K562 (cell line): Measurements from ENCODE around the gene DPEP2. TPM values are rescaled to one million over a fixed set of nuclear protein-coding genes. Genes with fewer than 3 reads are reported as not detected.
A peak's percentile ranks its signal among the peaks of the same experiment; 100 is the strongest.

Experiments used
- EP400 ChIP-seq: fragments of 450-650 bp; IDR thresholded peaks from 2 replicates; pipeline ENCODE4 v1.6.1; 2017; ENCODE audit warnings: antibody characterized with exemption, mild to moderate bottlenecking, moderate library complexity
- FUS ChIP-seq: fragments of 200-400 bp; formaldehyde crosslinking; optimal IDR thresholded peaks from 2 replicates; pipeline ENCODE3; 2017; ENCODE audit warnings: low read depth, low read length
- HDAC1 ChIP-seq, 2 experiments: fragments of 450-650 bp; IDR thresholded peaks; 2 replicates each; pipeline ENCODE4 v1.6.1; 2016 to 2017; ENCODE audit warnings: inconsistent platforms in 1 of 2, mild to moderate bottlenecking in 1 of 2, moderate library complexity in 1 of 2
- KLF10 ChIP-seq: fragments of 250-450 bp; sonication (Bioruptor Pico); IDR thresholded peaks from 2 replicates; pipeline ENCODE4 v1.6.1; 2021; ENCODE audit warnings: matching md5 sums
- POLR2B ChIP-seq: fragments of 450-650 bp; IDR thresholded peaks from 2 replicates; pipeline ENCODE4 v1.6.1; 2018; ENCODE audit warnings: low read depth; ENCODE audit not compliant: partially characterized antibody
- RAD21 ChIP-seq, 2 experiments: fragments of 250-450 bp in 1 of 2; fragments of 450-650 bp in 1 of 2; sonication (Bioruptor Pico) in 1 of 2; formaldehyde crosslinking in 1 of 2; IDR thresholded peaks in 1 of 2; conservative IDR thresholded peaks in 1 of 2; 2 replicates each; pipeline versions ENCODE4 v1.4.0 to v1.8.0; 2020 to 2022; ENCODE audit warnings: mild to moderate bottlenecking in 2 of 2, moderate library complexity in 1 of 2
- SMARCC2 ChIP-seq: fragments of 450-650 bp; IDR thresholded peaks from 2 replicates; pipeline ENCODE4 v1.6.1; 2017; ENCODE audit warnings: antibody characterized with exemption, moderate library complexity, mild to moderate bottlenecking, low read depth
- ZNF124 ChIP-seq: sonication (generic); formaldehyde crosslinking; IDR thresholded peaks from 2 replicates; pipeline ENCODE4 v1.8.1; 2022; ENCODE audit warnings: missing genetic modification reagents
- polyA plus RNA-seq, 8 experiments: library from polyadenylated mRNA; depleted of rRNA in 4 of 8; stranded (reverse) in 5 of 8; unstranded in 3 of 8; fragments of >200 nt; fragmentation: Nextera tagmentation in 2 of 8; fragmentation: Illumina TruSeq in 1 of 8; extraction: Ambion mirVana in 2 of 8; extraction: Trizol in 1 of 8; gene quantifications; 2 replicates each; pipeline versions ENCODE4 v1.2.1 to v1.2.3, GENCODE V29; 2011 to 2014; ENCODE audit warnings: inconsistent platforms in 1 of 8, missing spikeins in 1 of 8
- total RNA-seq, 7 experiments: library from RNA; depleted of rRNA in 6 of 7; stranded (reverse); fragments of >200 nt in 6 of 7; fragmentation: Illumina TruSeq in 2 of 7; extraction: Trizol in 2 of 7; gene quantifications; 2 replicates each; pipeline versions ENCODE4 v1.2.1 to v1.2.3, GENCODE V29; 2011 to 2021; ENCODE audit warnings: low replicate concordance in 1 of 7
- TF ChIP-seq, protein P1 (sequence below), 2 experiments: IDR thresholded peaks in 1 of 2; conservative IDR thresholded peaks in 1 of 2; 2 replicates each; pipeline ENCODE4 v1.6.1; 2016; ENCODE audit warnings: low read depth in 2 of 2, mild to moderate bottlenecking in 1 of 2, missing compliant biosample characterization in 1 of 2, missing genetic modification characterization in 1 of 2, moderate library complexity in 1 of 2
- TF ChIP-seq, protein P2 (sequence below): fragments of 450-650 bp; IDR thresholded peaks from 2 replicates; pipeline ENCODE4 v1.6.1; 2017; ENCODE audit warnings: antibody characterized with exemption
- TF ChIP-seq, protein P3 (sequence below): fragments of 250-450 bp; sonication (Bioruptor Pico); IDR thresholded peaks from 2 replicates; pipeline ENCODE4 v1.4.0; 2020; ENCODE audit warnings: mild to moderate bottlenecking, moderate library complexity
- TF ChIP-seq, protein P4 (sequence below), 2 experiments: fragments of 450-650 bp; IDR thresholded peaks; 2 replicates each; pipeline ENCODE4 v1.6.1; 2016

DPEP2 gene
- total and polyA plus RNA-seq, 9 of the 15 experiments (the other 6 are each of a cell fraction or from before 2014, with no cell fraction given): 0.14 to 1.2 (median 0.38) TPM

DNA sequence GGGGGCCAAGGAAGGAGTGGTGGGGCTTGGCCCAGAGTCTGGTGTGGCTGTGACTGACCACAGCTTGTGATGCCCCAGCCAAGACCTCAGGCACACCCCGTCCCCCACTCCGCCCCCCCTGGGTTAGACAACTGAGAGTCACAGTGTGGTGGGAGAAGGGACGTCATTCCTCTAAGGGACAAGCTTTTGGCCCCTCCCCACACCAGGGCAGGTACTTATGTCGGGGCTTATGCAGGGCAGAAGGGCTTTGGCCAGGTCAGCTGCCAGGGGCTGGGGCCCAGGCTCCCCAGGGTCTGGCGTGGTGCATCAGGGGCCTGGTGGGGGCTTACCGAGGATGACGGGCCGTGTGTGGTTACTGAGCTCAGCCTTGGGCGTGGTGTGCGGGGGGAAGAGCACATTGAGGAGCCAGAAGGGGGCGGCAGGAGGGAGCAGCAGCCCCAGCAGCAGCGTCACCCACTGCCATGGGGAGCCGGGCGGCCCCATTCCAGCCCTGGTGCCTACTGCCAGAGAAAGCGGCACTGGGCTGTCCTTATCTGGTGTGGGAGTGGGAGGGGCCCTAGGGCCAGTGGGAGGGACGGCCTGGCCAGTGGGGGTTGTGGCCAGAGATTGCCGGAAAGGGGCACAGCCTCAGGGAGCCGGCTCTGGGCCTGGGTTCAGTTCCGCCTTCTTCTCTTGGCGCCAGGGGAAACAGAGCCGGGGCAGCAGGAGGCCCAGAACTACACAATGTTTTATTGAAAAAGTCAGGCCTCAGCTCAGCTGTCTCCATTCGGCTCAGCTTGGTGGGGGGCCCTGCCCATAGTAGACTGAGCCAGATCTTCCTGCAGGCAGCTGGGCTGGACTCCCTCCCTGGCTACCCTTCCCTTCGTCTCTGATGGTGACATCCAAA, 55.4 kb downstream of the DPEP2 start, which contains the start of gene LCAT (continued):
- TF ChIP-seq, protein P1, sequence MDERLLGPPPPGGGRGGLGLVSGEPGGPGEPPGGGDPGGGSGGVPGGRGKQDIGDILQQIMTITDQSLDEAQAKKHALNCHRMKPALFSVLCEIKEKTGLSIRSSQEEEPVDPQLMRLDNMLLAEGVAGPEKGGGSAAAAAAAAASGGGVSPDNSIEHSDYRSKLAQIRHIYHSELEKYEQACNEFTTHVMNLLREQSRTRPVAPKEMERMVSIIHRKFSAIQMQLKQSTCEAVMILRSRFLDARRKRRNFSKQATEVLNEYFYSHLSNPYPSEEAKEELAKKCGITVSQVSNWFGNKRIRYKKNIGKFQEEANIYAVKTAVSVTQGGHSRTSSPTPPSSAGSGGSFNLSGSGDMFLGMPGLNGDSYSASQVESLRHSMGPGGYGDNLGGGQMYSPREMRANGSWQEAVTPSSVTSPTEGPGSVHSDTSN (CRISPR knock-in tag; IDR thresholded peaks at IDR 0.05; ENCODE audit: low read depth): no peak
- TF ChIP-seq, protein P1 (tag; conservative IDR thresholded peaks at IDR 0.05; ENCODE audit: low read depth): no peak
- TF ChIP-seq, protein P2, sequence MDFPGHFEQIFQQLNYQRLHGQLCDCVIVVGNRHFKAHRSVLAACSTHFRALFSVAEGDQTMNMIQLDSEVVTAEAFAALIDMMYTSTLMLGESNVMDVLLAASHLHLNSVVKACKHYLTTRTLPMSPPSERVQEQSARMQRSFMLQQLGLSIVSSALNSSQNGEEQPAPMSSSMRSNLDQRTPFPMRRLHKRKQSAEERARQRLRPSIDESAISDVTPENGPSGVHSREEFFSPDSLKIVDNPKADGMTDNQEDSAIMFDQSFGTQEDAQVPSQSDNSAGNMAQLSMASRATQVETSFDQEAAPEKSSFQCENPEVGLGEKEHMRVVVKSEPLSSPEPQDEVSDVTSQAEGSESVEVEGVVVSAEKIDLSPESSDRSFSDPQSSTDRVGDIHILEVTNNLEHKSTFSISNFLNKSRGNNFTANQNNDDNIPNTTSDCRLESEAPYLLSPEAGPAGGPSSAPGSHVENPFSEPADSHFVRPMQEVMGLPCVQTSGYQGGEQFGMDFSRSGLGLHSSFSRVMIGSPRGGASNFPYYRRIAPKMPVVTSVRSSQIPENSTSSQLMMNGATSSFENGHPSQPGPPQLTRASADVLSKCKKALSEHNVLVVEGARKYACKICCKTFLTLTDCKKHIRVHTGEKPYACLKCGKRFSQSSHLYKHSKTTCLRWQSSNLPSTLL: no peak
- TF ChIP-seq FUS (no peak), POLR2B (peak; percentile 44), ZNF124 (CRISPR knock-in tag) (no peak), SMARCC2 (no peak), HDAC1 (IDR thresholded peaks at IDR 0.05) (0 out of 4 replicates have a peak, but pooled peaks of 1 of the 2 experiments have one; percentile 7), KLF10 (no peak), EP400 (no peak), RAD21 (CRISPR knock-in tag; conservative IDR thresholded peaks at IDR 0.05 in 1 of 2, IDR thresholded peaks at IDR 0.05 in 1 of 2) (peak in 1 of 2 experiments; percentile 15; a peak in 1 of 4 replicates)
- TF ChIP-seq, protein P3, sequence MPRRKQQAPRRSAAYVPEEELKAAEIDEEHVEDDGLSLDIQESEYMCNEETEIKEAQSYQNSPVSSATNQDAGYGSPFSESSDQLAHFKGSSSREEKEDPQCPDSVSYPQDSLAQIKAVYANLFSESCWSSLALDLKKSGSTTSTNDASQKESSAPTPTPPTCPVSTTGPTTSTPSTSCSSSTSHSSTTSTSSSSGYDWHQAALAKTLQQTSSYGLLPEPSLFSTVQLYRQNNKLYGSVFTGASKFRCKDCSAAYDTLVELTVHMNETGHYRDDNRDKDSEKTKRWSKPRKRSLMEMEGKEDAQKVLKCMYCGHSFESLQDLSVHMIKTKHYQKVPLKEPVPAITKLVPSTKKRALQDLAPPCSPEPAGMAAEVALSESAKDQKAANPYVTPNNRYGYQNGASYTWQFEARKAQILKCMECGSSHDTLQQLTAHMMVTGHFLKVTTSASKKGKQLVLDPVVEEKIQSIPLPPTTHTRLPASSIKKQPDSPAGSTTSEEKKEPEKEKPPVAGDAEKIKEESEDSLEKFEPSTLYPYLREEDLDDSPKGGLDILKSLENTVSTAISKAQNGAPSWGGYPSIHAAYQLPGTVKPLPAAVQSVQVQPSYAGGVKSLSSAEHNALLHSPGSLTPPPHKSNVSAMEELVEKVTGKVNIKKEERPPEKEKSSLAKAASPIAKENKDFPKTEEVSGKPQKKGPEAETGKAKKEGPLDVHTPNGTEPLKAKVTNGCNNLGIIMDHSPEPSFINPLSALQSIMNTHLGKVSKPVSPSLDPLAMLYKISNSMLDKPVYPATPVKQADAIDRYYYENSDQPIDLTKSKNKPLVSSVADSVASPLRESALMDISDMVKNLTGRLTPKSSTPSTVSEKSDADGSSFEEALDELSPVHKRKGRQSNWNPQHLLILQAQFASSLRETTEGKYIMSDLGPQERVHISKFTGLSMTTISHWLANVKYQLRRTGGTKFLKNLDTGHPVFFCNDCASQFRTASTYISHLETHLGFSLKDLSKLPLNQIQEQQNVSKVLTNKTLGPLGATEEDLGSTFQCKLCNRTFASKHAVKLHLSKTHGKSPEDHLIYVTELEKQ (CRISPR knock-in tag): no peak
- TF ChIP-seq, protein P4, sequence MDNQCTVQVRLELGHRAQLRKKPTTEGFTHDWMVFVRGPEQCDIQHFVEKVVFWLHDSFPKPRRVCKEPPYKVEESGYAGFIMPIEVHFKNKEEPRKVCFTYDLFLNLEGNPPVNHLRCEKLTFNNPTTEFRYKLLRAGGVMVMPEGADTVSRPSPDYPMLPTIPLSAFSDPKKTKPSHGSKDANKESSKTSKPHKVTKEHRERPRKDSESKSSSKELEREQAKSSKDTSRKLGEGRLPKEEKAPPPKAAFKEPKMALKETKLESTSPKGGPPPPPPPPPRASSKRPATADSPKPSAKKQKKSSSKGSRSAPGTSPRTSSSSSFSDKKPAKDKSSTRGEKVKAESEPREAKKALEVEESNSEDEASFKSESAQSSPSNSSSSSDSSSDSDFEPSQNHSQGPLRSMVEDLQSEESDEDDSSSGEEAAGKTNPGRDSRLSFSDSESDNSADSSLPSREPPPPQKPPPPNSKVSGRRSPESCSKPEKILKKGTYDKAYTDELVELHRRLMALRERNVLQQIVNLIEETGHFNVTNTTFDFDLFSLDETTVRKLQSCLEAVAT (IDR thresholded peaks at IDR 0.05): no peak
